Measurements from ENCODE around the gene SLC25A19.

SLC25A19 gene

GRCh38 chr17:75289115-75289831 lies at the start of gene SLC25A19:
TSS of gene SLC25A19 (minus strand) at chr17:75289433. CDS start at chr17:75286764, 2,669 bp downstream.
- peak; percentile 99 for DNase-seq

GRCh38 chr17:75338335-75338734 lies 49.1 kb upstream of the SLC25A19 start:
- DNase-seq, result no peak

- DNase-seq, result no peak
These were observed 46.1 kb upstream of the SLC25A19 start for GRCh38 chr17:75335315-75335714.

- DNase-seq, result no peak
These were observed 45.5 kb upstream of the SLC25A19 start for GRCh38 chr17:75334723-75335122.

GRCh38 chr17:75331671-75332070 lies 42.4 kb upstream of the SLC25A19 start:
- DNase-seq, result no peak

GRCh38 chr17:75327757-75328156 lies 38.5 kb upstream of the SLC25A19 start:
- no peak for DNase-seq

- DNase-seq, result no peak
These were observed 37.1 kb upstream of the SLC25A19 start for GRCh38 chr17:75326226-75326848.

GRCh38 chr17:75325827-75326225 lies 36.6 kb upstream of the SLC25A19 start:
- no peak for DNase-seq

GRCh38 chr17:75325348-75325747 lies 36.1 kb upstream of the SLC25A19 start:
- DNase-seq, result no peak

- no peak for DNase-seq
These were observed 32.3 kb upstream of the SLC25A19 start for GRCh38 chr17:75321506-75321905.

- no peak for DNase-seq
These were observed 30.9 kb upstream of the SLC25A19 start for GRCh38 chr17:75319904-75320691.

GRCh38 chr17:75318615-75319222 lies 29.5 kb upstream of the SLC25A19 start:
- no peak for DNase-seq

GRCh38 chr17:75318211-75318610 lies 29.0 kb upstream of the SLC25A19 start:
- no peak for DNase-seq

GRCh38 chr17:75317671-75318070 lies 28.4 kb upstream of the SLC25A19 start:
- DNase-seq, result no peak

- DNase-seq, result no peak
These were observed 27.0 kb upstream of the SLC25A19 start for GRCh38 chr17:75316253-75316652.

- no peak for DNase-seq
These were observed 26.5 kb upstream of the SLC25A19 start for GRCh38 chr17:75315541-75316243.

GRCh38 chr17:75313941-75314551 lies 24.8 kb upstream of the SLC25A19 start:
- DNase-seq, result no peak

- DNase-seq, result no peak
These were observed 19.7 kb upstream of the SLC25A19 start for GRCh38 chr17:75308732-75309629.

GRCh38 chr17:75307957-75308731 lies 18.9 kb upstream of the SLC25A19 start:
- DNase-seq, result no peak

GRCh38 chr17:75301502-75302206 lies 12.4 kb upstream of the SLC25A19 start:
- no peak for DNase-seq

Measured in femur (tissue), 1 donor.